ENCODE results near the gene XRCC4. TPM values are rescaled to one million over a fixed set of nuclear protein-coding genes. Genes with fewer than 3 reads are reported as not detected.

XRCC4 gene
- polyA plus RNA-seq, 1 donor (not counting 4 experiments of a cell fraction or from before 2014, with no cell fraction given) = 10.9 TPM

GRCh38 chr5:83364312-83365299 is 287.3 kb downstream of the XRCC4 start:
- H3K79me2 ChIP-seq (ENCODE audit: control insufficient read depth, insufficient read depth, low read length) = no peaks in the 10 kb centered on the region
- no peaks in the 10 kb centered on the region for H4K20me1 ChIP-seq (ENCODE audit: control insufficient read depth, extremely low read depth, insufficient read depth, low read length)
- no peak overlapping the region for H2AFZ ChIP-seq (ENCODE audit: control insufficient read depth, low read length)
- no peaks in the 10 kb centered on the region for H3K9me3 ChIP-seq (ENCODE audit: control insufficient read depth, low read depth, low read length)
- no peaks in the 10 kb centered on the region for H3K36me3 ChIP-seq (ENCODE audit: control insufficient read depth in 2 of 2, extremely low read depth in 1 of 2, insufficient read depth in 2 of 2, low read length in 2 of 2)
- no peak for FAIRE-seq
- DNase-seq (ENCODE audit: low read depth, low spot score) = no peak
- H3K27me3 ChIP-seq (ENCODE audit: control insufficient read depth, extremely low read depth, insufficient read depth, low read length) = no peaks in the 10 kb centered on the region
- TF ChIP-seq CTCF (optimal IDR thresholded peaks at IDR 0.05 in 1 of 3, IDR thresholded peaks at IDR 0.05 in 1 of 3, conservative IDR thresholded peaks at IDR 0.05 in 1 of 3; ENCODE audit: extremely low read depth in 1 of 3, insufficient read depth in 2 of 3, low read length in 3 of 3) = no peak
- no peak for TF ChIP-seq EZH2 (IDR thresholded peaks at IDR 0.05; ENCODE audit: low read length)
- H3K4me2 ChIP-seq (ENCODE audit: control insufficient read depth, extremely low read depth, insufficient read depth, low read depth, low read length) = no peak overlapping the region
- H3K9me1 ChIP-seq (ENCODE audit: control insufficient read depth, extremely low read depth, insufficient read depth, low read length) = no peaks in the 10 kb centered on the region
- H3K4me3 ChIP-seq (ENCODE audit: control insufficient read depth in 2 of 3, extremely low read depth in 1 of 3, insufficient read depth in 2 of 3, low read depth in 1 of 3, low read length in 3 of 3) = no peak overlapping the region
- H3K27ac ChIP-seq (ENCODE audit: control insufficient read depth, insufficient read depth, low read length) = no peak overlapping the region
- H3K4me1 ChIP-seq (ENCODE audit: control insufficient read depth, extremely low read depth, insufficient read depth, low read length) = no peaks in the 10 kb centered on the region
- dilution Hi-C loops (cut with MboI; ENCODE audit: extremely low pct_ligation_motif_present, low sequenced_read_pairs) = no loop called here
- H3K9ac ChIP-seq (ENCODE audit: control insufficient read depth, extremely low read depth, insufficient read depth, low read length) = no peak overlapping the region

- no peaks in the 10 kb centered on the region for H4K20me1 ChIP-seq (ENCODE audit: control insufficient read depth, extremely low read depth, insufficient read depth, low read length)
- no peak overlapping the region for H2AFZ ChIP-seq (ENCODE audit: control insufficient read depth, low read length)
- H3K27me3 ChIP-seq (ENCODE audit: control insufficient read depth, extremely low read depth, insufficient read depth, low read length) = no peaks in the 10 kb centered on the region
- H3K36me3 ChIP-seq (ENCODE audit: control insufficient read depth in 2 of 2, extremely low read depth in 1 of 2, insufficient read depth in 2 of 2, low read length in 2 of 2) = no peaks in the 10 kb centered on the region
- no peak overlapping the region for H3K9ac ChIP-seq (ENCODE audit: control insufficient read depth, extremely low read depth, insufficient read depth, low read length)
- dilution Hi-C loops (cut with MboI; ENCODE audit: extremely low pct_ligation_motif_present, low sequenced_read_pairs) = no loop called here
- DNase-seq (ENCODE audit: low read depth, low spot score) = peak; percentile 11
- H3K4me1 ChIP-seq (ENCODE audit: control insufficient read depth, extremely low read depth, insufficient read depth, low read length) = no peaks in the 10 kb centered on the region
- no peak overlapping the region for H3K27ac ChIP-seq (ENCODE audit: control insufficient read depth, insufficient read depth, low read length)
- H3K9me1 ChIP-seq (ENCODE audit: control insufficient read depth, extremely low read depth, insufficient read depth, low read length) = no peaks in the 10 kb centered on the region
- TF ChIP-seq CTCF (optimal IDR thresholded peaks at IDR 0.05 in 1 of 3, IDR thresholded peaks at IDR 0.05 in 1 of 3, conservative IDR thresholded peaks at IDR 0.05 in 1 of 3; ENCODE audit: extremely low read depth in 1 of 3, insufficient read depth in 2 of 3, low read length in 3 of 3) (no peak), EZH2 (IDR thresholded peaks at IDR 0.05; ENCODE audit: low read length) (no peak)
- no peak overlapping the region for H3K4me2 ChIP-seq (ENCODE audit: control insufficient read depth, extremely low read depth, insufficient read depth, low read depth, low read length)
- H3K4me3 ChIP-seq (ENCODE audit: control insufficient read depth in 2 of 3, extremely low read depth in 1 of 3, insufficient read depth in 2 of 3, low read depth in 1 of 3, low read length in 3 of 3) = no peak overlapping the region
- peak; percentile 17 for FAIRE-seq
- H3K9me3 ChIP-seq (ENCODE audit: control insufficient read depth, low read depth, low read length) = no peaks in the 10 kb centered on the region
- no peaks in the 10 kb centered on the region for H3K79me2 ChIP-seq (ENCODE audit: control insufficient read depth, insufficient read depth, low read length)
These were observed 291.0 kb downstream of the XRCC4 start for GRCh38 chr5:83368319-83368718.

Data from keratinocyte (primary cell).